GM12801 (cell line): Measurements from ENCODE around the gene SAMD14.

ENCODE experiments used
- CTCF ChIP-seq: IDR thresholded peaks from one replicate; pipeline ENCODE4 v1.5.1; 2011; ENCODE audit warnings: control low read depth; ENCODE audit not compliant: insufficient read length; ENCODE audit errors: extremely low read depth

Gene SAMD14

DNA sequence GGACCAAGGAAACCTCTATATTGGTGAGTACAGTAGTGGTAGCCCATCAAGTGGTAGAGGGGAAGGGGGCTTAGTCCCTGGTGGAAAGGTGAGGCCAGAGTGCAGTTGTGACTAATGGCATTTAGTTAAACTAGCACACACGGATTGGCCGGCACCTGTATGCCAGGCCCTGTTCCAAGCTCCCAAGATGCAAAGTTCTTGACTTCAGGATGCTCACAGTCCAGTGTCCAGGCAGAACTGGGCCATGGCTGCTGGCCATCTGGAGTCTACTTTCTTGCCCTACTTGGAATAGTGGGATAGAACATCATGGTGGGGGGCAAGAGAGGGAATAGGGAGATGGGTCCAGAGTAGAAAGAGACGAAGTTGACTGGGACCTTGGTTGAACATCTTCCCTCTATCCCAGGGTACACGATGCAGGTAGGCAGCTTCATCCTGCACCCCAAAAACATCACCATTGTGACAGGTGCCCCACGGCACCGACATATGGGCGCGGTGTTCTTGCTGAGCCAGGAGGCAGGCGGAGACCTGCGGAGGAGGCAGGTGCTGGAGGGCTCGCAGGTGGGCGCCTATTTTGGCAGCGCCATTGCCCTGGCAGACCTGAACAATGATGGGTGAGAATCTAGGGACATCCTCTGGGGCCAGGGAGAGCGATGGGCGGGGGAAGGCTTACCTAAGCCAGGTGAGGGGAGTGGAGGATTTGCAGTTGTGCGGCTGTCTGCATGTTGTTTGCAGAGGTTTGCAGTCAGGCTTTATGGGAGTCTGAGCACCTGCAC is 58.9 kb downstream of the SAMD14 start:
- TF ChIP-seq CTCF = no peak

DNA sequence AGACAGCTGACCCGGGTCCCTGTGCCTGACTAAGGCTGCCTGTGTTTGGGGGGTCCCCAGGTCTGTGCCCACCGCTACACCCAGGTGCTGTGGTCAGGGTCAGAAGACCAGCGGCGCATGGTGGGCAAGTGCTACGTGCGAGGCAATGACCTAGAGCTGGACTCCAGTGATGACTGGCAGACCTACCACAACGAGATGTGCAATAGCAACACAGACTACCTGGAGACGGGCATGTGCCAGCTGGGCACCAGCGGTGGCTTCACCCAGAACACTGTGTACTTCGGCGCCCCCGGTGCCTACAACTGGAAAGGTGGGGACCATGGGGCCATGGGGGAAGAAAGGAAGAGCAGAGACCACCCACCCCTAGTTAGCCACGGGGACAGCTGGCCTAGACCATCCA is 62.0 kb downstream of the SAMD14 start:
- TF ChIP-seq CTCF = no peak

- TF ChIP-seq CTCF = no peak
Observed at GRCh38 chr17:50066995-50067394, 63.0 kb downstream of the SAMD14 start.

DNA sequence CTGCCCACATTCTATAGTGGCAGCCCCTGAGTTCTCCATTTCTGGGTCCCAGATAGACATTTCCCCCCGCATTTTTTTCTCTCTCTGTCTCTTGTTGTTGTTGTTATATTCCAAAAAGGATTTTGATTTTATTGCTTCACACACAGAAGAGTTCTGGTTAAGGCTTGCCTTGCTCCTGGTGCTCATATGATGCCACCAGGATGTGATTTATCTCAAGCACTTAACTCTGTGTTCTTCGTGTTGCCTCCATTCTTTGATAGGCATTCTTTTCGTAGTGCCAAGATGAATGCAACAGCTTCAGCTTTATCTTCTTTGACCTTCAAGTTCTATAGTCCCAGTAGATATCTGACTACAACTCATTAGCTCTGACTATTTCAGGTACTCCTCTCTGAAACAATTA is 64.9 kb downstream of the SAMD14 start:
- TF ChIP-seq CTCF = no peak

- TF ChIP-seq CTCF = no peak
Observed at GRCh38 chr17:50064253-50065001, 65.5 kb downstream of the SAMD14 start.

GRCh38 chr17:50063561-50064252 is 66.3 kb downstream of the SAMD14 start:
- no peak for TF ChIP-seq CTCF
